Spinal cord (tissue), 10 donors: ENCODE data around the gene SLC38A4. TPM values are rescaled to one million over a fixed set of nuclear protein-coding genes. Genes with fewer than 3 reads are reported as not detected.

ENCODE experiments used
- DNase-seq, 6 donors: peaks; one replicate each; pipeline versions ENCODE4 v3.0.0 to v3.0.0-alpha.2; 2013 to 2015; ENCODE audit warnings: low spot score in 6 of 6, low read depth in 4 of 6
- H3K27ac ChIP-seq: one replicate; pipeline ENCODE4 v1.5.1; 2013; ENCODE audit warnings: low read depth, low read length, control low read depth
- H3K27me3 ChIP-seq: one replicate; pipeline ENCODE4 v1.6.1; 2013; ENCODE audit warnings: low read length; ENCODE audit not compliant: control insufficient read depth, insufficient read depth
- H3K36me3 ChIP-seq: one replicate; pipeline ENCODE4 v1.6.1; 2013; ENCODE audit warnings: low read length; ENCODE audit not compliant: control insufficient read depth, insufficient read depth
- H3K4me1 ChIP-seq: one replicate; pipeline ENCODE4 v1.6.1; 2013; ENCODE audit warnings: low read length; ENCODE audit not compliant: control insufficient read depth, insufficient read depth
- H3K4me3 ChIP-seq: one replicate; pipeline ENCODE4 v1.5.1; 2013; ENCODE audit warnings: low read depth, low read length, control low read depth
- H3K9me3 ChIP-seq: one replicate; pipeline ENCODE4 v1.6.1; 2013; ENCODE audit warnings: low read length; ENCODE audit not compliant: control insufficient read depth, insufficient read depth
- WGBS: methylation state at CpG from one replicate; pipeline ENCODE4 v1.1.5; 2013; ENCODE audit warnings: missing lambda C conversion rate; ENCODE audit not compliant: insufficient coverage; 5-methylcytosine and 5-hydroxymethylcytosine counted together
- polyA plus RNA-seq, 2 donors: library from polyadenylated mRNA; unstranded; fragments of 120-200 nt; gene quantifications; one replicate each; pipeline ENCODE4 v1.2.1, GENCODE V29; 2013; ENCODE audit not compliant: insufficient read length in 2 of 2
- total RNA-seq, 2 donors: library from RNA; depleted of rRNA in 1 of 2; stranded (reverse); fragments of 120-200 nt in 1 of 2; fragments of >200 nt in 1 of 2; gene quantifications; one replicate each; pipeline versions ENCODE4 v1.2.3 to v1.2.4, GENCODE V29; 2013 to 2014
- donor health status: healthy.

SLC38A4 gene
- total and polyA plus RNA-seq, 4 donors: 2.3 to 4.2 (median 3.6) TPM

DNA sequence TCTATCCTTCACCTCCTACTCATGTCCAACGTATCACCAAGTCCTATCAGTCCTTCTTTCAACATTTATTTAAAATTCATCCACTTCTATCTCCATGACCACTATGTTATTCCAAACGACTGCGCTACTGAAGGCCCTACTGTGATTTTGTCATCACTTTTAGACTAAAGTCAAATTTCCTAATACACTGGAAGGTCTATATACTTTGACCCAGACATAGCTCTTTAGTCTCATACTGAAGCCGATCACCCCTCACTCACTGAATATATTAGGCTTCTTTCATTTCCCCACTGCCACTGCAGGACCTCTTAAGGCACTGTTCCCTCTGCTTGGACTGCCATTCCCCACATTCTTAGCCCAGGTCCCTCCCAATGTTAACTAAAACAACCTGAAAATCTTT lies 25.6 kb downstream of the SLC38A4 start:
- 83% methylated on average over 4 of the region's 4 CpGs for WGBS
- DNase-seq: no peak
- Histone ChIP-seq H3K27ac (no peak overlapping the region), H3K36me3 (no peaks in the 10 kb centered on the region), H3K4me1 (no peaks in the 10 kb centered on the region), H3K9me3 (no peaks in the 10 kb centered on the region), H3K27me3 (no peaks in the 10 kb centered on the region), H3K4me3 (no peak overlapping the region)

DNA sequence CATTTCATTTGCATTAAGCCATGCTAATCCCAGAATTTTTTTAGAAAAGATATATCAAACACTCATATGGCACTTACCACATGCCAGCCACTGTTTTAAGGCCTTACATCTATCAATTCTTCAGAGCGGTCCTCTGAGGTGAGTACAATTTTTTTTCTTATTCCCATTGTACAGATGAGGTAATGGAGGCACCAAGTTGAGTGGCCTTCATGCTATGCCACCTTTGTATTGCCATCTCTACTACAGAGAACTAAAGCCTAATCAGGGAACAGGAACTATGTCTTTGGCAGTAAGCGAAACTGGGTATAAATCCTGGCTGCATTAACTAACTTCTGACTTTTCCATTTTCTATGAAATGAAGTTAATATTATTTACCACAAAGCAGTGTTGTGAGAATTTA lies 27.1 kb downstream of the SLC38A4 start:
- no peak overlapping the region for H3K27ac ChIP-seq
- no peaks in the 10 kb centered on the region for H3K9me3 ChIP-seq
- H3K4me1 ChIP-seq: no peaks in the 10 kb centered on the region
- WGBS: no CpG with 5 or more reads among the region's 2 CpGs
- H3K27me3 ChIP-seq: no peaks in the 10 kb centered on the region
- no peak overlapping the region for H3K4me3 ChIP-seq
- no peak for DNase-seq
- no peaks in the 10 kb centered on the region for H3K36me3 ChIP-seq

DNA sequence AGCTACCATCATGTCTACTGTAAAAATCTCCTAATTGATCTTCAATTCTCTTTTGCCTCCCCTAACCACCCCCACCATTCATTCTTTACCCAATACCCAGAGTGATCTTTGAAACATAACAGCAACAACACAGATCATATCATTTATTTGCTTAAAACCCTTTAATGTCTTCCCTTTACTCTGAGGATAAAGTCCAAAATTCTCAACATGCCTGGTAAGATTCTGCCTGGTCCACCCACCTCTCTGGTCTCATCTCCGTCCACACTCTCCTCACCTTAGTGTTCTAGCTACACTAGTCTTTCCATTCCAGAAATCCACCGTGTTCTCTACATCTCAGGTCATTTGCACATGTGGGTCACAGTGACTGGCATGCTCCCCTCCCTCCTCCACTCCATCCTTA lies 27.7 kb downstream of the SLC38A4 start:
- Histone ChIP-seq H3K9me3 (no peaks in the 10 kb centered on the region), H3K4me1 (no peaks in the 10 kb centered on the region), H3K4me3 (no peak overlapping the region), H3K36me3 (no peaks in the 10 kb centered on the region), H3K27ac (no peak overlapping the region), H3K27me3 (no peaks in the 10 kb centered on the region)
- 66% methylated on average over 2 of the region's 2 CpGs for WGBS
- no peak for DNase-seq

DNA sequence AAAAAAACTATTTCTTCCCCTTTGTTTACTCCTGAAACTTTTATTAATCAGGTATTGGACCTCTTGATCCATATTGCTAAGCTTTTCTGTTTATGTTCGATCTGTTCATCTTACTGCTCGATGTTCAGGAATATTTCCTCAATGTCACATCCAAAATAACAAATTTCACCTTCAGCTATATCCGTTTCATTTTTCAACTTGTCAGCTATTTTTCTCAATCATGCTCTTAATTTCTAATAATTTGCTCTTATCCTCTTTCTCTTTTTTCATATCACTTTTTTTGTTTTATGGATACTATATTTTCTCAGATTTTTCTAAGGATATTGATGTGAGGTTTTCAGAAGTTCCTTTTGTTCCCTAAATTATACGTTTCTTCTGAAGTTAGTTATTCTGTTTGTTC lies 29.8 kb downstream of the SLC38A4 start:
- Histone ChIP-seq H3K27me3 (no peaks in the 10 kb centered on the region), H3K27ac (no peak overlapping the region)
- WGBS: 94% methylated on average over 2 of the region's 4 CpGs

DNA sequence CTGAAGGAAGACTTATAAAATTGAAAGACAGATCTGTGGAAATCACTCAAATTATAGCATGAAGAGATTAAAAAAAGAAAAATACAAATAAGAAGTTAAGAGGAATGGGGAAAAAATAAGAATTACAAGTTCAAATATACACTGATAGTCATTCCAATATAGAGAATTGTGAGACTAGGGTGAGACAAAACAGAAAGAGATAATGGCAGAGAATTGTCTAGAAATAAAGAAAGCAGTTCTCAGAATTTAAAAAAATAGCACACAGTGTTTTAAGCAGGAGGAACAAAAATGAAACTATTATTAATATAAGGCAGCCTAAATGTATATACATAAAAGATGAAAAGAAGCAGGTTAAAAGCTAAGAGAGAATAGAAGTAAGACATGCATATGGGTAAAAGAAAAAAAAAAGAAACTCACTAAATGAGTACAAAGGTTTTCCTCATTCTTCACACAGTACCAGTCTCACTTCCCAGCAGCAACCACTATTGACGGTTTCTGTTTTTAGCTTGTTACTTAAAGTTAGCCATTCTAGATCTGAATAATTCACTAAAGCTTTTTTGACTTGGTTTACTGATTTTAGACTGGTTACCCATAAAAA lies 31.1 kb downstream of the SLC38A4 start:
- Histone ChIP-seq H3K4me1 (no peaks in the 10 kb centered on the region), H3K27ac (no peak overlapping the region), H3K4me3 (no peak overlapping the region), H3K27me3 (no peaks in the 10 kb centered on the region), H3K9me3 (peaks cover 1% of the 10 kb centered on the region), H3K36me3 (no peaks in the 10 kb centered on the region)
- no peak for DNase-seq
- no CpG with 5 or more reads among the region's 1 CpG for WGBS

More for the DNA sequence above, 29.8 kb downstream of the SLC38A4 start:
- DNase-seq: no peak
- H3K36me3 ChIP-seq: no peaks in the 10 kb centered on the region
- H3K4me1 ChIP-seq: no peaks in the 10 kb centered on the region
- H3K9me3 ChIP-seq: no peaks in the 10 kb centered on the region
- H3K4me3 ChIP-seq: no peak overlapping the region

DNA sequence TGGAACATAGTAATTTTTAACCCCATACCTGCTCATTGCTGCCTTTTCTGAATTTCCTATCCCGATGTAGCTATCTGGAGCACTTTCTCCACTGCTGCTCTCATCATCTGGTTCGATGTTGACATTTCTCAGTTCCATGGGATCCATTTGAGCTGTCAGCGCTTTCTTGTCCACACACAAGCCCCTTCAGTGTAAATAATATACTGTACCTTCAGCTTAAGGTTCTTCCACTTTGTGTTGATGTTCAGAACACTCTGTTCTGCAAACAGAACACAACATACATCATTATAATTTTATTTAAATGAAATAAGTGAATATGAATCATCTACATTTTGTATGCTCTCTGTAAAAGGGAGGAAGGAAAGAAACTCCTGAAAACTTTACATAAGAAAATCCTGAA lies 32.9 kb downstream of the SLC38A4 start:
- no peaks in the 10 kb centered on the region for H3K4me1 ChIP-seq
- DNase-seq: no peak
- H3K36me3 ChIP-seq: no peaks in the 10 kb centered on the region
- no peak overlapping the region for H3K27ac ChIP-seq
- no peak overlapping the region for H3K4me3 ChIP-seq
- 79% methylated on average over 2 of the region's 3 CpGs for WGBS
- peaks cover 1% of the 10 kb centered on the region for H3K9me3 ChIP-seq
- no peaks in the 10 kb centered on the region for H3K27me3 ChIP-seq

DNA sequence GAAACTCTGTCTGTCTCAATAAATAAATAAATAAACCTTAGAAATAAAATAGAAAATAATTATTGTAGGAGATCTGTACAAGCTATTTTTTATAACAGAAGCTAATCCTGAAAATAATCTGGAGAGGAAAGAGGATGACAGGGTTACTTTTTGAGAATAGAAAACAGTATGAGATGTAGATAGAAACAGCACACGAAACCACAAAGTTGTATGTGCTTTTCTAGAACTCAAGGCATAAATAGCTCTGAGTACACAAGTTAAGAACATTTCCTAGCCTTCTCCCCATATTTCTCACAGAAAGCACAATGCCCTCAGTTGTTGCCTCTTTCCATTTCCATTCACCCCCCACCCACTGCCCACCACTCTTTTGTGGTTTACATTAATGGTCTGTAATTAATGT lies 35.7 kb downstream of the SLC38A4 start:
- Histone ChIP-seq H3K27me3 (no peaks in the 10 kb centered on the region), H3K36me3 (no peaks in the 10 kb centered on the region), H3K4me3 (no peak overlapping the region), H3K4me1 (no peaks in the 10 kb centered on the region), H3K27ac (no peak overlapping the region), H3K9me3 (peaks cover 1% of the 10 kb centered on the region)
- no CpG with 5 or more reads among the region's 1 CpG for WGBS
- DNase-seq: no peak

DNA sequence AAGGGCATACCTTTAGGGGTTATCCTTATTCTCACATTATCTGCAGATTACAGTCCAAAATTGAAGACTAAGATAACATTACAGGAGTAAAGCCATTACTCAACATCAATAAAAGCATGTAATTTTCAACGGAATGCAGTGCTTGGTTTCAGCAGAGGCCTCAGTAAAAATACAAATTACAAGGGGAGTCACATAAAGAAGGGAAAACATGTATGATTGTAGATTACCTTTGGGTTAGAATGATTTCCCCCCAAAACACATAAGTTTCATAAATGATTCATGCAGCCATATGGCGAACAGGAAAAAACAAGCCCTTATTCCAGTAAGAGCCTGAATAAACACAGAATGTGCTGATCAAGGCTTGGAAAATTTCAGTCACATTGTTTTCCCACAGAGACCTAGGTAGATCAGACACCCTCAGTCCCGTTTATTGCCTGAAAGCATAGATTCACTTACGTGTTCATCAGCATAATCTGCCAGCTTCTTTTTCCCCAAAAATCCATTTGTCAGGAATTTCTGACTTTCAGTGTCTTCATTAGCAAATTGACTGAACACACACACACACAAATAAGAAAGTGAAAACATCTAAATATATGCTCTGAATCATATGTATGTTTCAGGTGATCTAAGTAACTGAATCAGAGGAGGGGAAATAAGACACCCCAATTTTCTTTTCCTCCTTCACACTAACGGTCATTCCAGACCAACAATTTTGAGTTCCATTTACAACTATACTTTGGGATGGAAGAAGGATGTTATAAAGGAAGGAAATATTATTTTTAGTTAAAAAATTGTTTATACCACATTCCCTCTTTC lies 37.5 kb downstream of the SLC38A4 start:
- 76% methylated on average over 3 of the region's 5 CpGs for WGBS
- Histone ChIP-seq H3K27me3 (no peaks in the 10 kb centered on the region), H3K9me3 (peaks cover 1% of the 10 kb centered on the region), H3K4me1 (no peaks in the 10 kb centered on the region), H3K27ac (no peak overlapping the region), H3K4me3 (no peak overlapping the region), H3K36me3 (no peaks in the 10 kb centered on the region)
- DNase-seq: peak in 1 of 6 donors; percentile 23

DNA sequence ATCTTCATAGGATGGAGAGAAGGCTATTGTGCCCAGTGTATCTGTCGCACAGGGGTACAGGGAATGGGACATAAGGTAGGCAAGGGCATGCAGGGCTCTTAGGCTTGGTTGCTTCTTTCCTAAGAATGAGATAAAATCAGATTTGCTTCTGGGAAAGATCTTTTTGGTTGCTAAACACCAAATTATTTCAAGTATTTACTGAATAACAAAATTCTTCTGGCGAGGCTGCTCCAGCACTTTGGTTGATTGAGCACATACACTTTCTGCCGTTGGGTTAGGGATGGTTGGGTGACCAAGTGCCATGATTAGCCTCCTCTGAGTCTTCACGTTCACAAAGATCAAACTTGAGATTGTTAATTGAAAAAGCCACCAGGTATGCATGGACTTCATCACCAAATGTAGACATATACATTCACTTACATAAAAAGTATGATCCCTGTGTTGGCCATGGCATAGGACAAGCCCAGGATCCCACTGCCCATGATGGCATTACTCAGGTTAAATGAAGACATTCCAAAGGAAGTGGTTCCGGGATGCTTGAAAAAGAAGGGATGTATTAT lies 38.2 kb downstream of the SLC38A4 start:
- no peak overlapping the region for H3K4me3 ChIP-seq
- peaks cover 1% of the 10 kb centered on the region for H3K9me3 ChIP-seq
- WGBS: 29% methylated on average over 1 of the region's 5 CpGs
- H3K4me1 ChIP-seq: no peaks in the 10 kb centered on the region
- no peaks in the 10 kb centered on the region for H3K27me3 ChIP-seq
- no peak for DNase-seq
- H3K27ac ChIP-seq: no peak overlapping the region
- H3K36me3 ChIP-seq: no peaks in the 10 kb centered on the region

DNA sequence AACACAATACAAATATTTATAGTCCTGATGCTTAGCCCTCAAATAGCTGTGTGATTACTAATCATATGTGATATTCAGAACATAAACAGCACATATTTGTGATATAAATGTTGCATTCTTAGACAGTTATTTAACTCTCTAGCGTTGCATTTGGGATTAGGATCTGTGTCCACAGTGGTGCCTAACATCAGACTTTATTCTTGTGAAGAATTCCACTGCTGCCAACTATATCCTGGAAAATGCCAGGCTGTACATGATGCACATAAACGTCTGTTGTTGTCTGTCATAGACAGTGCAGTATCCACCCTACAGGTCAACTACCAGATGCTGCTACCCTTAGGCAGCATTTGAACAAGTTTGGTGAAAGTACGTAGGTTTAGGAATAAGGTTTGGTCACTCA lies 39.0 kb downstream of the SLC38A4 start:
- 71% methylated on average over 1 of the region's 3 CpGs for WGBS
- DNase-seq: no peak
- no peaks in the 10 kb centered on the region for H3K36me3 ChIP-seq
- H3K9me3 ChIP-seq: peaks cover 1% of the 10 kb centered on the region
- H3K27ac ChIP-seq: no peak overlapping the region
- no peaks in the 10 kb centered on the region for H3K27me3 ChIP-seq
- no peaks in the 10 kb centered on the region for H3K4me1 ChIP-seq
- no peak overlapping the region for H3K4me3 ChIP-seq
